GM18511 (cell line): ENCODE results near the gene SFI1.

ENCODE experiments used
- ATAC-seq: cut with Tn5 transposase; IDR thresholded peaks from one replicate; pipeline ENCODE4 v1.9.1; 2021; ENCODE audit warnings: mild to moderate bottlenecking, moderate library complexity; ENCODE audit not compliant: unreplicated experiment

Gene SFI1

DNA sequence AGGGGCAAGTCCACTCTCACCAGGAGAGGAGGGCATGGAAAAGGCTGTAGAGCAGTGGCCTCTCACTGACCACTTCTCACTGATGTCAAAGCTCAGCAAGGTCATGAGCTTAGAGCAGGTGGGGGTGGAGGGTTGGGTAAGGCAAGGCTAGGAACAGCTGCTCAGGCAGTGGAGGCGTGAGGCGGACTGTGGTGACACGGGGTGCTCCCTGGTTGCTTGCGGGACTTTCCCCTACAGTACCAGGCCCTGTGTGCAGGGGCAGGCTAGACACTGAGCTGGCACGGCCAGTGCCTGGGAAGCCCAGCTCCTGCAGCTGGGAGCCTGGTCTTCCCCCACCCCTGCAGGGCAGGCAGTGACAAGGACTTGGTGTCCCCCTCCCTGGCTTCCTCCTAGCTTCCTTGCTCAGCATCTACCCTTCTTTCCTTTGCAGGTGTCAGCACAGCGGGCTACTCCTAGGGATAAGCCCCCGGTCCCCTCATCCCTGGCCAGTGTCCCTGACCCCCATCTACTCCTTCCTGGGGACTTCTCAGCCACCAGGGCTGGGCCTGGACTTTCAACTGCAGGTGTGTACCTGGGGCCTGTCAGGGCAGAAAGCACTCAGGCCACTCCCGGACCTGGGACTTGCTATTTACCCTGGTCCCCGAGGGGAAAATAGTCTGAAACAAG lies 120.1 kb downstream of the SFI1 start:
- peak; percentile 85 for ATAC-seq

DNA sequence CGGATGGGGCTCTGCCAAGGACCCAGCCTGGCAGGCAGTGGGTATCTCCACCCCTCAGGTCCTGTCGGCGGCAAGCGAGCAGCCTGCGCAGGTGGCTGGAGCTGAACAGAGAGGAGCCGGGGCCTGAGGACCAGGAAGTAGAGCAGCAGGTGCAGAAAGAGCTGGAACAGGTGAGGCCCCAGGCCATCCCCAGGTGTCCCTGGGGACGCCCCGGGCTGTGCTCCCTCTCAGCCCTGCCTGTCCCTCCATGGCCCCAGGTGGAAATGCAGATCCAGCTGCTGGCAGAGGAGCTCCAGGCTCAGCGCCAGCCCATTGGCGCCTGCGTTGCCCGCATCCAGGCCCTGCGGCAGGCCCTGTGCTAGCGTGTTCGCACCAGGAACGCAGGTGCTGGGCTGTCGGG lies 121.7 kb downstream of the SFI1 start:
- ATAC-seq: no peak

DNA sequence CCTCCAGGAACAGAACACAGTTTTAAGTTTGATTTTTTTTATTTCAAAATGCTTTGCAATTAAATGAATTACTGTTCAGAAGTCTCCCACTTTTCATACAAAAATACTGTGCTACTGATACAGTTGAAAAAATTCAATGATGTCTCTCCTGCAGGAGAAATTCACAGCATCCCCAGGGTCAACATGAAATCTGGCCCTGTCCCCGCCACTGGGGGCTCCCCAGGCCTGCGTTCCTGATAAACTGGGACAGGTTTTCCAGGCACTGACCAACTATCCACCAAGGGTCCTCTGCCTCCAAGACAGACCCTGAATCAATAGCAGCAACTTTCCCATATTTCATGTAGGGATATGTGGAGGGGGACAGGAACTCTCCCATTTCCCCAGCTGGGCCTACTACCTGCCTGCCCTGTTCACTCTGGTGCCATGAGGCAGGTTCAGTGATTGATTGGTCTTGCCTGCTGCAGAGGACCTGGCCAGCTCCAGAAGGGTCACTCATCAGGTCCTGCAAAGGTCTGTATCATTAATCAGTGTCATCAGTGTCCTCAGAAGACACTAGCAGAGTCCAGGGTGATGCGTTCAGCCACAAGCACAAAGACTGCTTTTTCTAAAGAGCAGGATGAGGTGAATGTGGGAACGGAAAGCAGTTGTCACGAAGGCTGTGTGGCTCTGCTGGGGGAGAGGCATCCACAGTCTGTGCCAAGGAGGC lies 122.3 kb downstream of the SFI1 start:
- ATAC-seq: no peak

DNA sequence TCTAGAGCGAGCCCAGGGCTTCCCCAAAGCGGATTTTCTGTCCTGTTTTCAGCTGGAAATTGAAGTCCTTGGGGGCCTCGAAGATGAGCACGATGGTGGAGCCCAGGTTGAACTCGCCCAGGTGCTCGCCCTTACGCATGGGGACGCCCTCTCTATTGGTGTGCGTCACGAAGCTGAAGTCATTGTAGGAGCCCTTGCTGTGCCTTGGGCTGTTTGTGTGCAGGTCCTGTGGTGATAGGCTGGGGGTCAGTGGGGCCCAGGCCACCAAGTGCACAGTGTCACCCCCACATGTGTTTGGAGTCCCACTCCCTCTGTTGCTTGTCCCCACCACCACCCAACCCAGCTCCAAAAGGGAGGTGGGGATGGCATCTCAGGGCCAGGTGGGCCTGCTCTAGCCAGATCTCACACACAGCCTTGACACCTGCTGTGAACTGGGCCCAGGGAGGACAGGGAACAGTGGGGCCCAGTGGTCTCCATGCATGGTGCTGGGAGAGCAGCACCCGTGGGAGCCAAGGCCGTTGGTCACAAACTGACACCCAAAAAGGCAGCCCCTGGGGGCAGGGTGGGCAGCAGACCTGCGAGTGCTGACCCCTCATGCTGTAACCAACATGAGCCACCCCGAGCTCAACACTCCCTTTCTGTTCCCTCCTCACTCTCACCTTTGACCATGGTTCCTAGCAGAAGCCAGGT lies 123.4 kb downstream of the SFI1 start:
- ATAC-seq: no peak

DNA sequence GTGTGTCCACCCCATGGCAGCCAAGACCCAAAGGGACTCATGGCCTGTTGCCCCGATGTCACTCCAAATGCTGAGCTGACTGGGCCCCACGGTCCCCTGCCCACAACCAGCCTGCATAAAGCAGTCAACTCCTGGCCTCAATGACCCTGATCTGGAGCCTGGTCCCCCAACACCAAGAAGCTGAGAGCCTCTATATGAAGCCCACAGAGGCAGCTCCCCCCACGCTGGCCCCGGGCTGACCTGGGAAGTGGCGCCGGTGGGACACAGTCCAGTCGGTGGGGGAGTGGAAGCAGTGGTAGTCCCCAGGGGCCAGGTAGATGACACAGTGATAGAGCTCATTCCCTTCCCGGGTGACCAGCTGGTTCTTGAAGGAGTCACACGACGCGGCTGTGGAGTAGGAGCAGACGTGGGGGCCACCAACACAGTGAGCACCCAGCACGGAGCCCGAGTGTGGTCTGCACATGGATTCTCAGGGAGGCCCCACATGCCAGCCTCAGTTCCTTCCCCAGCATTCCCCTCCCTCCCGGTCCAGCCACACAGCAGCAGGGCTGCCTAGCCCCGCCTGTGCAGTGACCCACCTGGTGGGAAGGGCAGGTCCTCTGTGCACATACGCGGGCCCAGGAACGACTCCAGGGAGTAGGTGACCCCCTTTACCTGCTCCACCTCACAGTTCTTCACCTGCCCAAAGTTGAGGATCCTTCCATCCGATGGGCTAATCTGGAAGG lies 124.6 kb downstream of the SFI1 start:
- no peak for ATAC-seq

DNA sequence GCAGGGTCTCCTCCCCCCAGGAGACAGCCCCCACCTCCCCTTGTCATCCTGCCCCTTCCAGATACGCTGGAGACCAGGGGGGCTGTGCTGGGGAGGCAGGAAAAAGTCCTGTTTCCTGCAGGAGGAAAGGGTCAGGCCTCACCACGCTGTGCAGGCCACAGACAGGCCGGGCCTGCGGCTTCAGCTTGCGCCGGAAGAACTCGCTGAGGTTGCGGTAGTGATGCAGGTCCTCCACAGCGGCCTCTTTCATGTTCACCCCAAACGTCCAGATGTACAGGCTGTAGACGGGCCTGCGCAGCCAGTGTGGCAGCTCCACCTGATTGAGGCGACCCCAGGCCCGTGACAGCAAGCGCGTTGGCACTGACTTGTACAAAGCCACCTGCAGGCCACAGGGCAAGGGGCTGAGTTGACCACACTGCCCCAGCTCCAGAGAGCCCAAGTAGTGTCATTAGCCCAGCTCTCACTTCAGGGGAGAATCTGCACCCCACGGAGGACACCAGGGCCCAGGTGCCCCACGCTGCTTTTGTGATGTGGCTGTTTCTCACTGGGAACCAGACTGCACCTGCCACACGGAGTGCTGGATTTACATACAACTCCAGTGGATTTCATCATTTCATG lies 125.3 kb downstream of the SFI1 start:
- ATAC-seq: no peak

DNA sequence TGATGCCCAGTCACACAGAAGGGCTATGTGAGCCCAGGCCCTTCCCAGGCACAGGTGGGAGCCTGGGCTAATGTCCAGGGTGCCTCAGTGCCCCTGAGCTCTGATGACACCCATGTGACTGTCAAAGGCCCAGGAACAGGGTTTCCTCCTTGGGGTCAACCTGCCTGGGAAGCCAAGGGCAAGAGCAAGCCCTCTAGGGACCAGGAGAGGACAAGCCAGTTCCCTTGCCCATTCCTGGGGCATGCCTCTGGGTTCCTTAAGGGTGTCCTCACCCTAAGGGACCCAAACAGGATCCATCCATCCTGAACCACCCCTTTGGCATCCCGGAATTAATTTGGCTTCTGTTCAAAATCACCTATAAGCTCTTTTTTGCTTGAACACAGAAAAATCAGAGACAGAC lies 126.6 kb downstream of the SFI1 start:
- ATAC-seq: no peak

DNA sequence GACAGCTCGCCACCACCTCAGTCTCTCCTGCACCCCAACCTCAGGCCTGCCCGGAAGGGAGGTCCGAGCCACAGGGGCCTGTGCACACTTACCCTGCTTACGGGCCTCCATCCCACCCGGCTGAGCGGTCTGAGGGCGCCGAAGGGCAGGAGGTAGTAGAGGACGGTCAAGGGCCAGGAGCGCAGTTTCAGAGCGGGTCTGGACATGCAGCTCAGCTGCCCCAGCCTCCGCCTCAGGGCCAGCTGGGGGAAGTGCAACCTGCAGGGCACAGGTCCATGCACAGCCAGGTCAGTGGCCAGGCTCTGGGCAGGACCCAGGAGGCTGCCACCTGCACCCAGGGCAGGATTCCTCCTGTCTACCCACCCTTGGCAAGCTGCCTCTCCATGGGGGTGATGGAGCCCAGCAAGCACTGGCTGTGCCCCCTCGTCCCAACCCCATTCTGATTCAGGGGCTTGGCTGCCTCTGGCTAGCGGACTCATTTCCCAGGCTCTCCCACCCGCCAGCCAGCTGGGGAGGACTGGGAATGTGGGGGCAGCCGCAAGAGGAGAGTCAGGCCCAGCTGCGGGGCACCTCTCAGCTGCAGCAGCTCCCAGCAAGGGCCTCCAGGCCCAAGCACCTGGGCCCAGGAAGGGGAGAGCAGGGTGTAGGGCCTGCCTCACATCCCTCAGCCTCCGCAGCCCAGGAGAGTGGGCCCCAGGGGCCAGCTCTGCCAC lies 127.4 kb downstream of the SFI1 start:
- ATAC-seq: no peak

DNA sequence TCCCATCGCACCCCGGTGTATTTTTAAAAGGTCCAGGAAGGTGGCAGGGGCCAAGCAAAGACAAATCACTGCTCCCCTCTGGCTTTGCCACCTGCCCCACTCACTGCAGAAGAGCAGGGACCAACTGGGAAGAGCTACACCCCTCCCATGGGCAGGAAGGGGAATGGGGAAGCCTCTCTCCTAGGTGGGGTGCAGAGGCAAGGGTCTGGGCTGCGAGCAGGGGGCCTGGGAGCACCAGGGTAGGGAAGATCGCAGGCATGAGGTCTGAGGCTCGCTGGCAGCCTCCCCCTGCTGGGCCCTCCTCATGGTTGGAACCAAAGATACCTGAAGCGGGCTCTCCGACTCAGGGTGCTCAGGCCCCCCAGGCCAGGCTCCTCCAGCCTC lies 128.9 kb downstream of the SFI1 start:
- ATAC-seq: no peak

DNA sequence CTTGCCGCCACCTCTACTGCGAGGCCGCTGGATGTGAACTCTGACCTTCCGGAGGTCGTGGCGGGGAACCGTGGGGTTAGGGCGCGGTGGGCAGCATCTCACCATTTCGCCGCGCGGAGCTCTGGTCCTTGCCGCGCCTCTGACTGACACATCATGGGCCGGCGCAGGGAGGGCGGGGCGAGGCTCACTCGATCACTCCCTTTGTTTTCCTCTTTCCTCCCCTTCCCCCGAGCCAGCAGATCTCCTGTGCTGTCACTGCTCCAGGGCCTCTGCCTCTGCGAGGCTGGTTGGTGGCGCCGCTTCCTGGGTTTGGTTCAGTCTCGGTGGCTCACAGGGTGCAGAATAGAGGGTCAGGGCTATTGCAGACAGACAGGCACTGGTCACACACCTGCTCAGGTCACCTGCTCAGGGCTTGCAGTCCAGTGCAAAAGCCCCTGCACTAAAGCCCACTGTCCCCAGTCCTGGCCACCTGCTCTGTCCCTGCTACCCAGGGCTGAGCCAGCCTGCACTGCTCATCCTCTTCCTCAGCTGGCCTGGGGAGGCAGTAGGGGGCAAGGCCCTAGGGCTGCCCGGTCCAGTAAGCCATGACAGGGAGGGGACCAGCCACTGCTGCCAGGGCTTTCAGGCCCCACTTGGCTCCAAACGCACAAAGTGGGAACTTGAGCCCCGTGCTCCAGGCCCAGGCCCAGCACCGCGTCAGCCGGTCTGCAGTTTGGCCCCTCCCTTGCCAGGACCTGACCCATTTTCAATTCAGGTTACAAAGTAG lies 129.5 kb downstream of the SFI1 start:
- ATAC-seq: no peak

DNA sequence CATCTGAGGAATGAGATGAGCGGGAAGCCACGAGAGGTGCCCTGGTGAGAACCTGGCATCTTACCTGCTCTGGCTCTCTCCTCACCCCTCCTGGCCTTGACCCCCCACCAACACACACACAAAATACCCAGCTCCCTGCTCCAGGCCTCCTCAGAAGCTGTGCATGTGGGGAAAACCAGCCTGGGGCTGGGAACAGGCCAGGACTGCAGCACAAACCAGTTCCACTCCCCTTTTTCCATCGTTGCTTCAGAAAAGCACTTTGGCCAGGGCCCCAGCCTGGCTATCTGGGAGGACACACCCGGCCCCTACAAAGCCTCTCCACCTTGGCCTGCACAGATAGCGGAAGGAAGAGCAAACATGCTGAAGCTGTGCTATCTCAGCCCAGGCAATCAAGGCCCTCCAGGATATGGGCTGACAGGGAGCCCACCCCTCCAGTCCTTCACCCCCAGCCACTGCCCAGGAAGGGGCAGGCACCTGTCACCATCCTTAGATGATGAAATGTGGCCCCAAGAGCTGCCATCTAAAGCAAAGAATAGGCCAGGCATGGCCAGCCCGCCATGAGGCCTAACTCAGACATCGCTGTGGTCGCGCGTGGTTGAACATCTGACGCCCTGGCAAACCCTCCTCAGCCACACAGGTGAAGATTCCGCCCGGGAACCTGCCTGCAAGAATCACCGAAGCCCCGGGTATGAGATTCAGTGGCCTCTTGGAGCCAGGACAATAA lies 130.3 kb downstream of the SFI1 start:
- ATAC-seq: no peak

DNA sequence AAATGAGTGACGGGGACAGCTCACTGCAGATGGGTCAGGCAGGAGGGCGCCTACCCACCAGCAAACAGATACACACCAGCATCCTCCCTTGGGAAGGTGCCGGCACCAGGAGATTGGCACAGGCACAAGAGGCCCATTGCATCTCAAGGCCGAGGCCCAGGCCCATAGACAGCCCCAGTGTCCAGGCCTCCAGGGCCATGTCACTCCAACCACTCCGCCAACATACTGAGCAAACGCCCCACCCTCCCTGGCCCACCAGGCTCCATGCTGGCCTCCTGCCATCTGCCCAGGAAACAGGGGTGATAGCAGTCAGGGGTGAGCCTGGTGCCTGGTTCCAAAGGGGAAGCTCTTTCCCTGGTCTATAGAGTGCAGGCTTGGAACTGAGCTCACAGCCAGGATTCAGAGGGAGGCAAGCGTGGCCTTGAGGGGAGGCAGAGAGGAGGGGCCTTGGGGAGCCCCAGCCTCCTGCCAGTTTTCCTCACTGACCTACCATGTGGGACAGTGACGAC lies 130.9 kb downstream of the SFI1 start:
- ATAC-seq: no peak

DNA sequence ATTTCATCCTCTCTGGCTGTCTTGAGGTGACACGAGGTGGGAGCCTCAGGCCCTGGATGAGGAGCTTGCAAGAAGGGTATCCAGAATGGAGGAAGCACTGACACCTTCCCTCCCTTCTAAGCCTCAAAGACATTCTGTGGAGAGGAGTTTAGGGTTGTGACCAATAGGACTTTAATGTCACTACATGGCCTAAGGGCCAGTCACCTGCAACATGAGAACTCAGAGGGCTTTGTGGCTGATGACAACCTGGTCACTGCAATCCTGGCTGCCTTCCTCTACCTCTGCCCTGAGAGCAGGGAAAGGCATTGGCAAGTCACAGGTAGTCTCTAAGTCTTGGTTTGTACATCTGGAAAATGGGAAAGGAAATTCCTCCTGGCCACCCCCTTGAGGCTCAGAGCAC lies 132.0 kb downstream of the SFI1 start:
- no peak for ATAC-seq

DNA sequence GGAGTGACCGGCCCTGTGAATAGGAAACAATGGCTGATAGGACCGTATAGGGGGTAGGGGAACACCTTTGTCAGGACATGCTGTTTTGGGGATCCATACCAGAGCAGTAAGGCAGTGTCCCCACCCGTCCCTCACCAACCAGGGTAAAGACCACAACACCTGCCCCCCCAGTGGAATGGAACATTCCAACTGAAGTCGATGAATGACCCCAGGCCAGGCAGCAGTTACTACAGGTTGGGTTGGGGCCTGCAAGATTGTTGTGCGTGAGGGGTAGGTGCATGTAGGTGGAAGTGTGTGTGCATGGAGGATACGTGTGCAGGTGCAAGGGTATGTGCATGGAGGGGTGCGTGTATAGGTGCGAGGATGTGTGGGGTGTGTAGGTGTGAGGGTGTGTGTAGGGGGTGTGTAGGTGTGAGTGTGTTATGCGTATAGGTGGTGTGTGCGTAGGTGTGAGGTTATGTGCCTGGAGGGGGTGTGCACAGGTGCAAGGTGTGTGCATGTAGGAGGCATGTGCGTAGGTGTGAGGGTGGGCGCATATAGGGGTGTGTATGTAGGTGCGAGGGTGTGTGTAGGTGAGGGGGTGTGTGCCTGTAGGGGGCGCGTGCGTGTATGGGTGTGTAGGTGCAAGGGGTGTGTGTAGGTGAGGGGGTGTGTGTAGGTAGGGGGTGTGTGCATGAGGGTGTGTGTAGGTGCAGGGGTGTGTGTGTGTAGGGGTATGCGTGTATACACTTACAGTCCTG lies 132.8 kb downstream of the SFI1 start:
- no peak for ATAC-seq

DNA sequence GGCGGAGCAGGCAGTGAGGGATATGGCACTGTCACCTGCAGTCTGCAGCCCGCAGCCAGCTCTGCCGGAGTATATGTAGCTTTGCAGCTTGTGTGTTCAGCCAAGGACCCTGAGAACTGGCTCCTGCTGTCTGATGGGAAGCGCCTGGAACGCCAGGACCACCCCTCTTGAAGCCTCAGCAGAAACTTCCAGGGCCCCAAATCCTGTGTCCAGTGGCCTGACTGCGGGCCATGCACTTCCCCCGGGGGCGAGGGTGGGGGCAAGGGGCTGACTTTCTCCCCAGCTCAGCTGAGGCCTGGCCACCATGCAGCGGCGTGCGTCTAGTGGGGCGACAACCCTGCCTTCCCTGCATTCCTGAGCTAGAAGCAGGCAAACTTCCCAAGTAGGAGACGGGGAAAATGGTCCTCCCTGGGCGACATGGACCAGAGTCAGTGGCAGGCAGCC lies 133.4 kb downstream of the SFI1 start:
- no peak for ATAC-seq

DNA sequence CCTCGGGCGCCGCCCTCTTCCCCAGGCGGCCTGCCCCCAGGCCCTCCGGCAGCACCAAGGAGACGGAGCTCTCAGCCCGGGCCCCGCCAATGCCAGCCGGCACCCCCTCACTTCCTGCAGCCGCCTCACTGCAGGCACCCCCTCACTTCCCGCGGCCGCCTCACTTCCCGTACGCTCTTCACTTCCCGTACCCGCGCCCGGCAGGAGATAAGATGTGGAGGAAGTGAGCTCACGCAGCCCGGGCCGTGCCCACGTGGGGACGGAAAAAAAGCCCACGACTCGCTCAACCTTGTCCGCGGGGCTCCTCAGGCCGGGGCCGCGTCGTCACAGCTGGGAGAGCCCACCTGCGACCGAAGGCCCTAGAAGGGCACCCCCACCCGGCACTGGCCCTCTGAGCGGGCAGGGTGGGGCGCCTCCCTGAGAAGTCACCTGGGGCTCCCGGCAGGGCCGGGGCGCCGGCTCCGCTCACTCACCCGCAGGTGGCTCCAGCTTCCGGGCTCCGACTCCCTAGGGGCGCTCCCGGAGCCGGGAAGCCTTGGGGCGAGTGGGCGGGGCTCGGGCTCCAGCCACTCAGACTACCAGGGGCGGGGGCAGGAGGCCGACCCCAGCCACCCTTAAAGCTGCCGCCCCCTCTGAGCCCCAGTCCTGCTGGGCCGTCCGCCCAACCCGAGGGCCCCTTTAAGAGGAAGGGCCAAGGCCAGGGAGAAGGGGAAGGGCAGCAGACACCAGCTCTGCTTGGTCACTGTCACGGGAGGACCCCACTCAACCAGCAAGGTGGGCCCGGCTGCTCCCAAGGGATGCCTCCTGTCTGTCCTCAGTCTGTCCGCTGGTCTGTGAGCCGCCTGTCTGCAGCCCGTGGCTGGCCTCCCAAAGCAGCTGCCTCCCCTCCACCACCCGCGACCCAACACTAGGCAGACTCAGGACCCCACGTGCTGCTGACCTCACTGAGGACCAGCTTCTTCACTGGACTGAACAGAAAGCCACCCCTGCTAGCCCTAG lies 134.3 kb downstream of the SFI1 start:
- ATAC-seq: peak; percentile 64

DNA sequence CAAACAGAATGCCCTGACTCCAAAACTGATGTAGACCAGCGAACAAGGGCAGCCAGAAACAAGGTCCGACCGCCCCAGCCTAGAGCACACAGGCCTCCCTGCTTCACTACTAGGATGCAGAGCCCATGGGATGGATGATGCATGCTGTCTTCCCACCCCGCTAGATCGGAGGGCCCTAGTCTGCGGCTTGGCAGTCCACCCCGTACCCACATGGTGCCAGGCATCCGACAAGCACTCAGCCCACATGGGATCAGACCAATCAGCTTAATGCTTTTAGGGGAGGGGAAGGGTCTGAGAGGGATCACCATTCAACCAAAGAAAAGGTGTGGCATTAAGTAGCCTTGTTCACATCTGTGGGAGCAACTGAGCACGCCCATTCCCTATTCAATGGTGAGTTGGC lies 135.1 kb downstream of the SFI1 start:
- ATAC-seq: no peak
